GM18868 (cell line): ENCODE data around the gene SLC25A53.
A peak's percentile ranks its signal among the peaks of the same experiment; 100 is the strongest.
"Not testable (repeated sequence)": the region's sequence is repeated elsewhere in the genome, so short reads cannot be mapped to it uniquely, and the experiment has no call there.

Experiments
- ATAC-seq: cut with Tn5 transposase; IDR thresholded peaks from one replicate; pipeline ENCODE4 v1.9.1; 2021; ENCODE audit warnings: mild to moderate bottlenecking, moderate library complexity; ENCODE audit not compliant: unreplicated experiment

The SLC25A53 gene

DNA sequence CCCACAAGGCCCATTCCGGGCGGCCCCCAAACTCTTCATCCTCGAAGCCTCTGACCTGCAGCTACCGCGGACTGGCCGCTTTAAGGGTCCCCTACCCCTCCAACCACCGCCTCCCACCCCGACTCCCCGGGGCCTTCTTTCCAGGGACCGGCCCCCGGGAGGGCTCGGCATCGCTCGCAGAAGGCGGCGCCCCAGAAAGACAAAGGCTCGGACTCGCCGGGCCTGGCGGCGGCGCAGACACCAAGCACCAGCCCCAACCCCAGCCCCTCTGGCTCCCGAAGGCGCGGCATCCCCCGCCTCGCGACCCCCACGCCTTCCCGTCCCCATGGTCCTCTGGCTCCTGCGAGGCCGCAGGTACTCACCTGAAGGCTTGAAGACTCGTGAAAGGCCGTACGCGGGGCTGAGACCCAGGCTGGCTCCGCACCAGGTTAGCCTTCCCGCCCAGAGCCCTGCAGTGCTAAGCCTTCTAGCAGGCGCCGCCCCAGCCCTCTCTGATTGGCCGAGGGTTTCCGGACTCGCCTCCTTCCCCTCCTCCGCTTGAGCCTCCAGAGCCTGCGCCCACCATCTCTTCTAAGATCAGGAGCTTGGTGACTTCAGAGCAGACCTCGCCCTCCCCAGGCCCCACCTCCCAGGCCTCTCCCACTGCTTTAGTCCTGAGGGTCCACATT is 80.9 kb downstream of the SLC25A53 start, which contains the start of gene TMSB15C:
TSS of gene TMSB15C (minus strand) at position 459 of the 668 bp plus-strand sequence.
- ATAC-seq = peak; percentile 100

DNA sequence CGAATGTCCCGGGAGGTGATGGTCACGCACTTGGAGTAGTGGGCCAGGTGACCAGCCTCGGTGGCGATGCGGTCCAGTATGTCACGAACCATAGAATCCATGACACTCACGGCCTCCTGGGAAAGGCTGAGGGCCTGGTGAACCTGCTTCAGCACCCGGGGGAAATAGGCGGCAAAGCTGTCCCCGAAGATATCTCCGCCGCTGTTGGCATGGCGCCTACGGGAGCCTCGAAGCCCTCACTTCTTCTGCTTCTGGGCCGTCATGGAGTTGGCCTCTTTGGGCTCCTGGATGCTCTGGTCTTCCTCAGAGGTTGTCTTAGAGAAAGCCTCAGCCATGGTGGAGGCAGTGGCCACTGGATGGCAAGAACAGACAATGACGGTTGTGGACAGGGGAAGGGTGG is 94.2 kb downstream of the SLC25A53 start:
- ATAC-seq = not testable (repeated sequence)

DNA sequence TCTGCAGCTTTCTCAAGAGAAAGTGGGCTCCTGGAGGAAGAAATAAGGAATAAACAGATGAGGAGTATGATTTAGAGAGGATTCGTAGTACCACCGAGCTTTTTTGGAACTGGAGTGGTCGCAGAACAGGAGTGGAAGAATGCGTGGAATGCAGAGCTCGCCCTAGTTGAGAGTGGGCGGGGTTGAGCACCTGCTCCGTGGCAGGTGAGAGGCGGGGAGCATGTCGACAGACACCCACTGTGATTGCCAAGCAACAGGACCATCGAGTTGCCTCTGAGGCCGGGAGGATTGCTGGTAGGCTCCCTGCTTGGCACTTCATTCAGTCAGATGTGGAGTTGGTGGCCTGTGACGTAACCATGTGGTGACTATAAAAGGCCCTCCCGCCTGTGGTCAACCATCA is 101.9 kb downstream of the SLC25A53 start:
- not testable (repeated sequence) for ATAC-seq
